GM21723 (cell line): ENCODE data around the gene TOM1L2.
"Not testable (repeated sequence)": the region's sequence is repeated elsewhere in the genome, so short reads cannot be mapped to it uniquely, and the experiment has no call there.

ENCODE experiments used
- ATAC-seq: cut with Tn5 transposase; IDR thresholded peaks from one replicate; pipeline ENCODE4 v1.9.1; 2021; ENCODE audit warnings: mild to moderate bottlenecking, moderate library complexity; ENCODE audit not compliant: unreplicated experiment

TOM1L2 gene

DNA sequence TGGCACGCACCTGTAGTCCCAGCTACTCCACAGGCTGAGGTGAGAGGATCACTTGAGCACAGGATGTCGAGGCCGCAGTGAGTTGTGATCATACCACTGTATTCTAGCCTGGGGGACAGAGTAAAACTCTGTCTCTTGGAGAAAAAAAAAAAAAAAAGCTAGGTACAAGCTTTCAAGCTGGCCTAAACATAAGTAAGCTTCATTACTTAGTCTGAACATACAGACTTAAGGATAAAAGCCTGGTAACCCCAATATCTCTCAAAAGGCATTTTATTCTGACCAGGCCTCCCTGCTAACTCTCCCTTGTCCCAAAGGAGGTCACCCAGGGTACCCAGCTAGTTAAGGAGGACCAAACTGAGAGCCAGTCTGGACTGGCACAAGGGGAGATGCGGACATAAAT, 46.2 kb downstream of the TOM1L2 start:
- ATAC-seq, result no peak

DNA sequence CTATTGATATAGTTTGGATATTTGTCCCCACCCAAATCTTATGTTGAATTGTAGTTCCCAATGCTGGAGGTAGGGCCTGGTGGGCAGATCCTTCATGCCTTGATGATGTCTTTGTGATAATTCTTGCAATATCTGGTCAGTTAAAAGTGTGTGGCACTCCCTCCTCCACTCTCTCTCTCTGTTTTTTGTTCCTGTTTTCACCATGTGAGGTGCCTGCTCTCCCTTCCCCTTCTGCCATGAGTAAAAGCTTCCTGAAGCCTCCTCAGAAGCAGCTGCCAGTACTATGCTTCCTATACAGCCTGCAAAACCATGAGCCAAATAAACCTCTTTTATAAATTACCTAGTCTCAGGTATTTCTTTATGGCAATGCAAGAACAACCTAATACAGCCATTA, 47.3 kb downstream of the TOM1L2 start:
- ATAC-seq, result no peak

DNA sequence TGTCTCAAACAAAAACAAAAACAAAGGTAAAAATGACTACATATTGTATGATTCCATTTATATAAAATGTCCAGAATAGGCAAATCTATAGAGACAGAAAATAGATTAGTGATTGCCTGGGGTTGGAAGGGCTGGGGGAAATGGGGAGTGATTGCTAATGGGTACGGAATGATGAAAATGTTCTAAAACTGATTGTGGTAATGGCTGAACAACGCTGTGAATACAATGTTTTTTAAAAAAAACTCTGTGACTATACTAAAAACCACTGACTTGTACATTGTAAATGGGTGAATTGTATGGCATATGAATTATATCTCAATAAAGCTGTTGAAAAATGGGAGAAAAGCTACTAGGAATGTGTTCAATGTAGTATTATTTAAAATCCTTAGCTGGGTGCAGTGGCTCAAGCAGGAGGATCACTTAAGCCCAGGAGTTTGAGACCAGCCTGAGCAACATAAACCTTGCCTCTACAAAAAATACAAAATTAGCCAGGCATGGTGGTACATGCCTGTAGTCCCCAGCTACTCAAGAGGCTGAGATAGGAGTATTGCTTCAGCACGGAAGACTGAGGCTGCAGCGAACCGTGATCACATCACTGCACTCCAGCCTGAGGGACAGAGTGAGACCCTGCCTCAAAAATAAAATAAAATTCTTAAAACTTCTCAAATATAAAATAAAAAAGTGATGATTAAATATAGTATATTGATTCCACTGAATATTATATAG, 47.9 kb downstream of the TOM1L2 start:
- no peak for ATAC-seq

DNA sequence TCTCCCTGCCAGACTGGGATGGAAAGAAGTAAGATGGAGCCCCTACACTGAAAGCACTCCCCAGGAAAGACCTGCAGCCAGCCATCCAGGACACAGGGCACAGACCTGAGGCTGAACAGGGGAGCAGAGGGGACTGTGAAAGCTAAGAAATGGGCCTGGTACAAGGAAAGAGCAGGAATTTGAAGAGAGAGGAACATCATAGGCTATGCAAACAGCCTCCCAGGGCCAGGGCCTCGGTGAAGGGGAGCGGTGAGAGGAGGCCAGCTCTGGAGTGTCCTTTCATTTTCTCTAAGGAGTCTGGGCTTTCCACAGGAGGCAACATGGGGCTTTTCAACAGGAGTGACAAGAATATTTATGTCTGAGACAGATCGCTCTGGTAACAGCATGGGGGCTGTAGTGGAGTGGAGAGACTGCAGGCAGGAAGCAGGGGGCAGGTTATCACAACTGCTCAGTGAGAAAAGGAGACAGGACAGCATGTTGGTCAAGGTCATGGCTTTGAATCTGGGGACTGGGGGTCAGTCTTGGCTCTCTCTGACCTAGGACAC, 50.1 kb downstream of the TOM1L2 start:
- ATAC-seq, result no peak

DNA sequence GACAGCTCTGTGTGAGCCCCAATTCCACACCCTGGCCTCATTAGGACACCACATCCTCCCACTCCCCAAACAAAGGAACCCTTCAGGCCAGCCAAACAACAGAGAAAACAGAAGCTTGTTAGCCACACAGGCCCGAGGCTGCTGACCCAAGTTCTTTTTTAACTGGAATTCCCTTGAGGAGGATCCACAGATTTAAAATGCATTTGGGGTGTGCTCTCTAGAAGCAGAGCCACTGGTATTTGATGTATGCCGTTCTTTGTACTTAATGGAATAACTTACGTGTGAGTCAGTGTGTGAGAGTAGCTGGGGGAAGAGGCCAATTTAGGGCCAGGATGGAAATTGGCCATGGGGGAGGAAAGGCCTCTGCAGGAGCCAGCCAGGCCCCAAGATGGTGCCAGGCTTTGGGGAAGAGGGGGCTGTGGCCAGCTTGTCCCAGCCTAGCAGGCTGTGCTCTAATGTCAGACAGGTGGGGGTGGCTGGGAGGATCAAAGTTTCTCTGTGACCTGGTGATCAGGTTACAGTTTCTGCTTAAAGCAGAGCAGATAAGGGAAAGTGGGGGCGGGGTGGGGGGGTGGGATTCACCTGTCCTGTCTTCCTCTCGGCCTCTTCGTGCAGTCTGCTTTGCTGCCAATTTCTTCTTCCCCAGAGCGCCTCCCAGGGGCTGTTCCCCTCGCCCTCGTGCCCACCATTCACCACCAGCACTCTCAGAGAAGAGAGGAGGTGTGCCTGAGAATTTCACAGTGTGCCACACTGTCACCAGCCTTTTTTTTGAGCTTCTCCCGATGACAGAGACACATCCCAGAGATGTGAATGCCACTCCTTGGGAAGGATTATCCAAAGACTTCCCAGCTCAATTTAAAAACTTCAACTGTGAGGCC, 50.8 kb downstream of the TOM1L2 start:
- no peak for ATAC-seq

DNA sequence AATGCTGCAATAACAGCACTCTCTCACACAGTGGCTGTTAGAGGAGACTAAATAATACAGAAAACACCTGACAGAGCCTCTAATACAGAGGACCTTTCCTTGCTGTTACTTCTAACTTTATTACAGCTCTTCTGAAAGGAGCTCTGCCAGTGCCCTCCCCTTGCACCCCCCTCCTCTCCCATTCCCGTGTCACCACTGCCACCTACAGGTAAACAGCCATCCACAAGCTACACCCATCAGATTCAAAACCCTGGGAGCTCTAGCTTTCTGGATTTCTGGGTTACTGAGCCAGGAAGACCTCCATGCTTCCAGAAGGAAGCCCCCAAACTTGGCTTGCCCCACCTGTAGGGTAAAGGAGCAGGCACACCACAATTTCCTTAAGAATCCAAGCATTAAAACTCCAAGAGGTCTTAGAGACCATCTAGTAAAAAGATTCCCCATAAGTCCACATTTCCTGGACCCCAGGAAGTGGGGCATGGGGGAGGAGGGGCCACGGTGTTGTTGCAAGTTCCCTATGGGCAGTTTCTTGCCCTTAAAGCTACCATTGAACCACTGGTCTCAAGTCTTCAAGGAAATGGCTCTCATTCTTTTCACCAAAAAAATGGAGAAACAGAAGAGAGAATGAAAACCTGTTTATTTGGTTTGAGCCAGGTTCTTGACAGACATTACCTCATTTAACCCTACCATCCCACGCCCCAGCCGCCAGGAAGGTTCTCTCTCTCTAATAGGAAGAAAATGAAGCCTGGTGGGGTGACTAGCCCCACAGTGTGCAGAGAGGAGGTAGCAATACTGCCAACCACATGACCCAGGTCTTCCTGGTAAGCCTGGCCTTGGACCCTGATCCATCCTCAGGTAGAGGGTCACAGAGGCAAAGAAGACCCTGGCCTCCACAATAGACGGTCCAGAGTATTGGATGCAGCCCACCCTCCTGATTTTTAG, 52.8 kb downstream of the TOM1L2 start:
- no peak for ATAC-seq

DNA sequence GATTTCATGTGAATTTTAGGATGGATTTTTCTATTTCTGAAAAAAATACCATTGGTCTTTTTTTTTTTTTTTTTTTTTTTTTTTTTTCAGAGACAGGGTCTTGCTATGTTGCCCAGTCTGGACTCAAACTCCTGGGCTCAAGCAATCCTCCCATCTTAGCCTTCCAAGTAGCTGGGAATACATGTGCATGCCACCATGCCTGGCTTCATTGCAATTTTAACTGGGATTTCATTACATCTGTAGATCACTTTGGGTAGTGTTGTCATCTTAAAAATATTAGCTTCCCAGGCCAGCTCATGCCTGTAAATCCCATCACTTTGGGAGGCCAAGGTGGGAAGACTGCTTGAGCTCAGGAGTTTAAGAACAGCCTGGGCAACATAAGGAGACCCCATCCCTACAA, 54.8 kb downstream of the TOM1L2 start:
- ATAC-seq, result no peak

- ATAC-seq, result no peak
These were observed 57.0 kb downstream of the TOM1L2 start for GRCh38 chr17:17915183-17915582.

- ATAC-seq, result no peak
These were observed 58.4 kb downstream of the TOM1L2 start for GRCh38 chr17:17913695-17914332.

DNA sequence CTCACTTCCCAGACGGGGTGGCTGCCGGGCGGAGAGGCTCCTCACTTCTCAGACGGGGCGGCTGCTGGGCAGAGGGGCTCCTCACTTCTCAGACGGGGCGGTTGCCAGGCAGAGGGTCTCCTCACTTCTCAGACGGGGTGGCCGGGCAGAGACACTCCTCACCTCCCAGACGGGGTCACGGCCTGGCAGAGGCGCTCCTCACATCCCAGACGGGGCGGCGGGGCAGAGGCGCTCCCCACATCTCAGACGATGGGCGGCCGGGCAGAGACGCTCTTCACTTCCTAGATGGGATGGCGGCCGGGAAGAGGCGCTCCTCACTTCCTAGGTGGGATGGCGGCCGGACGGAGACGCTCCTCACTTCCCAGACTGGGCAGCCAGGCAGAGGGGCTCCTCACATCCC, 59.9 kb downstream of the TOM1L2 start:
- ATAC-seq, result not testable (repeated sequence)

GRCh38 chr17:17911001-17911613, 61.1 kb downstream of the TOM1L2 start:
- ATAC-seq, result no peak

GRCh38 chr17:17910060-17910459, 62.1 kb downstream of the TOM1L2 start:
- no peak for ATAC-seq

- ATAC-seq, result no peak
These were observed 63.1 kb downstream of the TOM1L2 start for GRCh38 chr17:17909078-17909477.

- no peak for ATAC-seq
These were observed 64.7 kb downstream of the TOM1L2 start for GRCh38 chr17:17907469-17907868.

DNA sequence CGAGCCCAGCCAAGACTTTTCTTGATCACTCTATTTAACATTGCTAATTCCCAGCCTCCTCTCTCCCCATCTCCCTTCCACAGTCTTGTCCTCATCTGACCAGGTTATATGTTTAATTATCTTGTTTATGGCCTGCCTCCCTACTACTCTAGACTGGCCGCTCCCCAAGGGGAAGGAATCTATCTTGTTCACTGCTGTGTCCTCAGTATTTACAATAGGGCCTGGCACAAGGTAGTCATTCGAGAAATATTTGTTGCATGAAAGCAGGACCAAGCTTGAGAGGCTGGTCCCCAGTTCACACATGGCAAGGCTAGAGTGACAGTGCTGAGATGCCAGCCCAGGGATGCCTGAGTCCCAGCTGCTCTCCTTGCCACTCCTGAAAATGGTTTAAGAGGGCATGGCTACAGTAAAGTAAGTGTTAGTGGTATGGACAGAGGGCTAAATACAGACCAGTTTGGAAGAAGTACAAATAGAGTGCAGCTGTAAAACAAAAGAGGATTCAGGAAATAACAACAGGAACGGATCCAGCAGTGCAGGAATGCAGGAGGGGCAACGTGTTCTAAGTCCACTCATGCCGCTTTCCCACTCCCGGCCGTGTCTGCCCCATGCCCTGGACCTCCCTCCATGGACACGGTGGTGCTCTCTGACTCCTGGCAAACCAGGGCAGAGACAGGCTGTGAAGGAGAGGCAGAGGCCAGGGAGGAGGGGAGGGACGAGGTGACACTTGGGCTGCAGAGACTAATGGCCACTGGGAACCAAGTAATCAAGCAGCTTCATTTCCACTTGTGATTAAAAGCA, 65.6 kb downstream of the TOM1L2 start:
- no peak for ATAC-seq

DNA sequence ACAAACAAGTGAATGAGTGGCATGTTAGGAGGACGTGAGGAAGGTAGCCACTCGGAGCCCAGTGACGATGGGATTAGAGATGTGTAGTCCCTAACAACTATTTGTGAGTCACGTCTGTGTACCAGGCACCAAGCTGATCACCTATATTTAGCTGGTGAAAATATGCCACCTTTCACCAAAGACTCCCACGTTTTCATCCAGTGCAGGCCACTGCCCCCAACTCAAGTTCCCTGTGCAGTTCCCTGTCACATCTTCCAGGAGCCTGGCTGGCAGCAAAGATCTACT, 67.2 kb downstream of the TOM1L2 start:
- no peak for ATAC-seq

- ATAC-seq, result no peak
These were observed 67.8 kb downstream of the TOM1L2 start for GRCh38 chr17:17904166-17905035.

GRCh38 chr17:17902877-17903276, 69.3 kb downstream of the TOM1L2 start:
- ATAC-seq, result no peak
